GM12878 (cell line): ENCODE measurements around the gene RBM10. TPM values are rescaled to one million over a fixed set of nuclear protein-coding genes. Genes with fewer than 3 reads are reported as not detected.

Experiments used
- ATAC-seq: fragments of 200-7000 bp; cut with Tn5 transposase; 3 replicates; pipeline ENCODE4 v1.9.1; 2020; ENCODE audit warnings: mild to moderate bottlenecking, moderate library complexity
- BruUV-seq: library from RNA; stranded (reverse); fragments of 400-500 nt; replicated peaks from 2 replicates; lab custom pipeline; 2021; lab: Mats Ljungman, UMichigan
- CTCF ChIA-PET: fragments of 300-600 bp; sonication (Branson Sonifier 250); formaldehyde crosslinking; extraction: SDS; loops from one replicate; lab custom pipeline; 2021; ENCODE audit warnings: inconsistent platforms; lab: Yijun Ruan, JAX
- POLR2A ChIA-PET: fragments of 350-600 bp; formaldehyde crosslinking; extraction: SDS; loops from one replicate; lab custom pipeline; 2021; ENCODE audit warnings: inconsistent platforms; lab: Charles Lee
- RAD21 ChIA-PET: fragments of 300-600 bp; sonication (Branson Sonifier 250); formaldehyde crosslinking; loops from one replicate; lab custom pipeline; 2023; ENCODE audit warnings: antibody characterized with exemption; ENCODE audit not compliant: unreplicated experiment; lab: Charles Lee
- SMC1A ChIA-PET: fragments of 300-600 bp; sonication (Branson Sonifier 250); formaldehyde crosslinking; loops from one replicate; lab custom pipeline; 2023; ENCODE audit not compliant: unreplicated experiment, uncharacterized antibody; lab: Charles Lee
- DNase-seq: peaks from one replicate; pipeline ENCODE4 v3.0.0-alpha.2; 2011; ENCODE audit warnings: low read depth, low spot score
- FAIRE-seq: peaks from 3 replicates; lab custom pipeline; 2011; peaks lifted over from hg19 to GRCh38; lab: Jason Lieb, UNC
- H2AFZ ChIP-seq: 2 replicates; pipeline ENCODE4 v1.6.0; 2011; ENCODE audit warnings: low read depth, low read length, control low read depth; ENCODE audit not compliant: control insufficient read depth
- H3K27ac ChIP-seq: 2 replicates; pipeline ENCODE4 v1.5.1; 2011; ENCODE audit warnings: control low read depth; ENCODE audit not compliant: control insufficient read depth, insufficient read depth
- H3K27me3 ChIP-seq, 2 experiments: replicated peaks in 1 of 2; 2 replicates each; pipeline versions ENCODE4 v1.6.0 to v1.6.1; 2011; ENCODE audit warnings: low read length in 1 of 2; ENCODE audit not compliant: control insufficient read depth in 2 of 2, insufficient read depth in 2 of 2
- H3K36me3 ChIP-seq, 2 experiments: 2 replicates each; pipeline ENCODE4 v1.5.1; 2011; ENCODE audit warnings: low read length in 1 of 2; ENCODE audit not compliant: control insufficient read depth in 2 of 2, insufficient read depth in 2 of 2
- H3K4me1 ChIP-seq: 2 replicates; pipeline ENCODE4 v1.6.1; 2011; ENCODE audit warnings: mild to moderate bottlenecking, low read length, moderate library complexity, mixed read lengths; ENCODE audit not compliant: control insufficient read depth, insufficient read depth
- H3K4me2 ChIP-seq: 2 replicates; pipeline ENCODE4 v1.6.0; 2011; ENCODE audit warnings: control low read depth; ENCODE audit not compliant: control insufficient read depth, insufficient read depth
- H3K4me3 ChIP-seq: fragments of 200-600 bp; sonication (generic); 2 replicates; pipeline ENCODE4 v1.5.1; 2016
- H3K79me2 ChIP-seq: 2 replicates; pipeline ENCODE4 v1.6.0; 2011; ENCODE audit warnings: low read length; ENCODE audit not compliant: control insufficient read depth, insufficient read depth
- H3K9ac ChIP-seq: 2 replicates; pipeline ENCODE4 v1.8.0; 2011; ENCODE audit warnings: low read length, control low read depth, mixed read lengths; ENCODE audit not compliant: control insufficient read depth, insufficient read depth
- H3K9me3 ChIP-seq: replicated peaks from 3 replicates; pipeline ENCODE4 v1.5.1; 2011; ENCODE audit warnings: mild to moderate bottlenecking, low read length; ENCODE audit not compliant: control insufficient read depth, insufficient read depth
- H4K20me1 ChIP-seq: 2 replicates; pipeline ENCODE4 v1.6.0; 2011; ENCODE audit not compliant: control insufficient read depth, insufficient read depth
- CREB1 ChIP-seq: IDR thresholded peaks from 2 replicates; pipeline ENCODE4 v1.6.1; 2012; ENCODE audit warnings: low read depth, mild to moderate bottlenecking, inconsistent platforms
- MXI1 ChIP-seq: fragments of 150-350 bp; IDR thresholded peaks from 2 replicates; pipeline ENCODE4 v1.6.1; 2011; ENCODE audit warnings: low read depth, mild to moderate bottlenecking, inconsistent platforms, low read length, improper control_type of control experiment
- POLR2A ChIP-seq: IDR thresholded peaks from 2 replicates; pipeline ENCODE4 v1.6.1; 2011; ENCODE audit warnings: low read depth, mild to moderate bottlenecking, low read length
- SRF ChIP-seq, 2 experiments: IDR thresholded peaks; 2 replicates each; pipeline ENCODE4 v1.6.1; 2011; ENCODE audit warnings: low read depth in 2 of 2, low read length in 2 of 2, mild to moderate bottlenecking in 1 of 2, moderate library complexity in 1 of 2
- ZZZ3 ChIP-seq: IDR thresholded peaks from 2 replicates; pipeline ENCODE4 v1.6.1; 2011; ENCODE audit warnings: low read depth; ENCODE audit not compliant: control insufficient read depth, insufficient read length
- WGBS: methylation state at CpG from one replicate; pipeline ENCODE4 v1.1.6; 2016; ENCODE audit warnings: low lambda C conversion rate; ENCODE audit not compliant: insufficient replicate concordance, insufficient coverage; ENCODE audit errors: missing lambda C conversion rate; 5-methylcytosine and 5-hydroxymethylcytosine counted together
- in situ Hi-C: fragments of 300-500 bp; cut with MboI; formaldehyde crosslinking; loops from 9 replicates; pipeline ENCODE4 v1.14.3; 2018; ENCODE audit warnings: mixed read lengths
- intact Hi-C: fragments of 100-400 bp; cut with micrococcal nuclease; formaldehyde crosslinking; loops from one replicate; pipeline ENCODE4 v1.14.2; 2022; ENCODE audit not compliant: unreplicated experiment
- polyA plus RNA-seq, 11 experiments: library from polyadenylated mRNA; depleted of rRNA in 4 of 11; unstranded in 6 of 11; stranded (reverse) in 5 of 11; fragments of >200 nt; fragmentation: Nextera tagmentation in 4 of 11; fragmentation: Illumina TruSeq in 1 of 11; extraction: Ambion mirVana in 4 of 11; extraction: Trizol in 1 of 11; gene quantifications; 1 replicate in 1 of 11; 2 replicates in 10 of 11; pipeline versions ENCODE4 v1.2.1 to v1.2.3, GENCODE V29; 2011 to 2016; ENCODE audit warnings: inconsistent platforms in 2 of 11, missing spikeins in 2 of 11, low read depth in 1 of 11
- total RNA-seq, 4 experiments: library from RNA; depleted of rRNA in 3 of 4; stranded (reverse); fragments of >200 nt in 3 of 4; fragmentation: Illumina TruSeq in 1 of 4; extraction: Trizol in 1 of 4; gene quantifications; 2 replicates each; pipeline versions ENCODE4 v1.2.1 to v1.2.3, GENCODE V29; 2013 to 2021

The RBM10 gene
- total and polyA plus RNA-seq, 10 of the 15 experiments (the other 5 are each of a cell fraction or from before 2014, with no cell fraction given): 1.4 to 60.0 (median 29.8) TPM

DNA sequence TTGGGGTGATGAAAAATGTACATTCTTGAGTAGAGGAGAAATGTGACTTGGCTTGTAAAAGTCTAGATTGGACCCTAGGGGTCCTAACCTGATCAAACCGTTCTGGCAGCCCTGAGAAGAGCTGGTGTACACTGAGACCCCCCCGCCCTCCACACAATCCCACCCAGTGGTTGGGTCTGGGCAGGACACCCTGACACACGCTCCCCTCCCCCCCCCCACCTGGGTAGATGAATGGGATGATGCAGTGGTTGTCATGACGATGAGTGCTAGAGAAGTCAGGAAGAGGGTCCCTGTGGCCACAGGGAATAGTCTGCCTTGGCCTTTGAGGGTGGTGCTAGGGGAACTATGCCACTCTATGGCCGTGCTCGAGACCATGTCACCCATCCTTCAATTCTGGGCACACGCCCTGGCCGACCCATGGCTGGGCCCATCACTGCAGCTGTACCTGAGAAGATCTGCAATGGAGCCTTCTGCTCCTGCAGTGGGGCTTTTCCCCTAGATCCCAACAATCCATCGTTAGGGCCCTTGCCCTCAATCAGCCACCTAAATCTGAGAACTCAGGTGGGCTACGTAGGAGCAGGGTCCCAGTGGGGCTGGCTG, 77.8 kb downstream of the RBM10 start (continued):
- TF ChIP-seq CREB1 (no peak), MXI1 (no peak), SRF (IDR thresholded peaks at IDR 0.05; ENCODE audit: low read depth in 2 of 2, low read length in 2 of 2) (no peak)

DNA sequence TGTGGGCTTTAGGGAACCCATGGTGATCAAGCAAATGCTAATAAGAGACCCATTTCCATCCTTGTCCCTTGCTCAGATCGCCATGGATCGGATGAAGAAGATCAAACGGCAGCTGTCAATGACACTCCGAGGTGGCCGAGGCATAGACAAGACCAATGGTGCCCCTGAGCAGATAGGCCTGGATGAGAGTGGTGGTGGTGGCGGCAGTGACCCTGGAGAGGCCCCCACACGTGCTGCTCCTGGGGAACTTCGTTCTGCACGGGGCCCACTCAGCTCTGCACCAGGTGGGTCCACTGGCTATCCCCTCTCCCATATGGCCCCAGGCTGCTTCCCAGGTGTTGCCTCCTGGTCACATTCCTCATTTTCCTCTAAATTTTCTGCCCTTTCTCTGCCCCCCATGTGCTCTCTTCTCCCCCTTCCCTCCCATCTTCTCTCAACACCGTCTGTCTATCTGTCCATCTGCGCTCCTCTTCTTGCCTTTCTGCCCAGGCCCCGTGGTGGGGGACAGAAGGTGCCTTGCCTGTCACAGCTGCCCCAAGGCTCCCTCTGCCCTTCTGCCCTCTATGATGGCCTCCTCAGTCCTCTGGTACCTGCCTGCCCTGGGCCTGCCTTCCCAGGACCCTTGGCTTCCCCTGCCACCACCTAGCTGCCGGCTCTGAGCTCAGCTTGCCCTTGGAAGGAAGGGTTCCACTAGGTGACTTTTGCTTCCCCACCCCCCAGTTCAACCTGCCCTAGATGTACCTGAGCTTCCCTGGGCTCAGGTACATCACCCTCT, 78.6 kb downstream of the RBM10 start:
- peaks cover 27 to 29% of the 10 kb centered on the region in 2 experiments; a peak in 3 of 4 replicates for H3K36me3 ChIP-seq

More for the DNA sequence above, 78.6 kb downstream of the RBM10 start:
- Histone ChIP-seq H3K4me1 (peaks cover 8% of the 10 kb centered on the region; the same call in 1 of the 2 replicates), H3K79me2 (peaks cover 37% of the 10 kb centered on the region), H3K4me2 (no peak overlapping the region), H2AFZ (no peak overlapping the region), H3K9me3 (no peaks in the 10 kb centered on the region), H3K27me3 (no peaks in the 10 kb centered on the region), H4K20me1 (peaks cover 18% of the 10 kb centered on the region), H3K4me3 (no peak overlapping the region), H3K9ac (no peak overlapping the region), H3K27ac (no peak overlapping the region)
- TF ChIP-seq POLR2A (0 out of 2 replicates have a peak, but pooled peaks have one; percentile 13), ZZZ3 (no peak)
- intact Hi-C loops: no loop called here
- ChIA-PET POLR2A (interaction anchor here (0.6 kb wide), 1 partner anchor 79 kb away, joined by 3 read pairs; the partner anchor contains the start of gene NDUFB11), SMC1A (no interaction called here), CTCF (no interaction called here), RAD21 (no interaction called here)
- in situ Hi-C loops: loop anchor here (25.0 kb wide), 1 partner anchor 1714 kb away; no protein-coding TSS in a partner anchor
- WGBS: 95% methylated on average over 13 of the region's 13 CpGs
- no peak for DNase-seq
- no TSS peak for BruUV-seq
- FAIRE-seq: no peak
- no peak for ATAC-seq
